HG02763 (cell line): ENCODE results near the gene SV2A.
A peak's percentile ranks its signal among the peaks of the same experiment; 100 is the strongest.

ENCODE experiments used
- ATAC-seq: cut with Tn5 transposase; IDR thresholded peaks from one replicate; pipeline ENCODE4 v1.9.1; 2021; ENCODE audit warnings: mild to moderate bottlenecking, moderate library complexity; ENCODE audit not compliant: unreplicated experiment

SV2A gene

GRCh38 chr1:149931212-149931790, 13.7 kb upstream of the SV2A start:
- ATAC-seq: no peak

- ATAC-seq: no peak
Measured at GRCh38 chr1:149929856-149930255, 12.2 kb upstream of the SV2A start.

- no peak for ATAC-seq
Measured at GRCh38 chr1:149928401-149928724, 10.7 kb upstream of the SV2A start.

- peak; percentile 91 for ATAC-seq
Measured at GRCh38 chr1:149927563-149928400, 10.1 kb upstream of the SV2A start, which contains the start of gene SF3B4. TSS of gene SF3B4 (minus strand) at chr1:149927803. CDS start at chr1:149927759, 44 bp downstream.

- ATAC-seq: no peak
Measured at GRCh38 chr1:149927056-149927562, 9.5 kb upstream of the SV2A start.

GRCh38 chr1:149926296-149926695, 8.7 kb upstream of the SV2A start:
- no peak for ATAC-seq

- ATAC-seq: no peak
Measured at GRCh38 chr1:149925751-149926150, 8.1 kb upstream of the SV2A start.

GRCh38 chr1:149925345-149925744, 7.7 kb upstream of the SV2A start:
- ATAC-seq: no peak

GRCh38 chr1:149923626-149924025, 6.0 kb upstream of the SV2A start:
- ATAC-seq: no peak

GRCh38 chr1:149916898-149917252, 769 bp downstream of the SV2A start:
- ATAC-seq: no peak

GRCh38 chr1:149916193-149916897, 1.3 kb downstream of the SV2A start:
- no peak for ATAC-seq

- no peak for ATAC-seq
Measured at GRCh38 chr1:149915429-149916192, 2.0 kb downstream of the SV2A start.

GRCh38 chr1:149914545-149914944, 3.1 kb downstream of the SV2A start:
- no peak for ATAC-seq

GRCh38 chr1:149906570-149907075, 11.0 kb downstream of the SV2A start:
- no peak for ATAC-seq

GRCh38 chr1:149903836-149904491, 13.7 kb downstream of the SV2A start:
- ATAC-seq: no peak

GRCh38 chr1:149899460-149900284, 18.0 kb downstream of the SV2A start, which contains the start of gene BOLA1:
TSS of gene BOLA1 (plus strand) at chr1:149899568. CDS start at chr1:149900060, 492 bp downstream.
- peak; percentile 98 for ATAC-seq

- no peak for ATAC-seq
Measured at GRCh38 chr1:149896575-149896974, 21.1 kb downstream of the SV2A start.

- ATAC-seq: no peak
Measured at GRCh38 chr1:149888999-149889289, 28.7 kb downstream of the SV2A start.

GRCh38 chr1:149888247-149888998, 29.2 kb downstream of the SV2A start:
- no peak for ATAC-seq
